Measurements from ENCODE around the gene ADAR.

ADAR gene

DNA sequence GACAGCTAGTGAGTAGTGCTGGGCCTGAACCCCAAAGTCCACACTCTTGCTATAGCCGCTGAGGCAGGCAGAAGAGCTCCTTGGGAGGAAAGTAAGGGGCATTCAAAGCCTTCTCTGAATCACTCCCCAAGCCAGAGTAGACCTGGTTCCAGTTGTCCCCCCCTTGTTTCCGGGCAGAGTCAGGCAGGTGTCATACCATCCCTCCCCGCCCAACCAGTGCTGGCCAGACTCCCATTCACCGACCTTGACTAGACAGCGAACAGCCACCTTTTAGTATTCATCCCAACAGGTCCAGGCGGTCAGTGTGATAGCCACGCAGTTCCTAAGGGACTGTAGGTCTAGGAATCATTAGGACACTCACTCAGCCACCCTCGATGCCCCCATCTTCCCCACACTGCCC lies 28.6 kb downstream of the ADAR start:
- DNase-seq = no peak

DNA sequence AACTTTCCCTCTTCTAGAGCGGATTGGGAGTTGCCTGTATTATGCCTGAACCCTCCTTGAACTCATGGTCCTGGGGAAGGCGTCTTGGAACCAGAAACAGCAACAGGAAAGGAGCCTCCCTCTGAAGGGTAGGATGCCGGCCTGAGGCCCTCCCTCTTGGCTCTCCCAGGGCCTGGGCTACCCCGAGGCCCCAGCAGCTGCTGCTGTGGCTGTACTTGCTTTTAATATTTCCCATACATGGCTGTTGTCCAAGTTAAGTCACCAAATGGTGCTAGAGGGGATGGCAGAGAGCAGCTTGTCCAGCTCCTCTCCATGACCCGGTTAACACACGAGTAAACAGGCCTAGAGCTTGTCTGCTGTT lies 29.9 kb downstream of the ADAR start:
- no peak for DNase-seq

DNA sequence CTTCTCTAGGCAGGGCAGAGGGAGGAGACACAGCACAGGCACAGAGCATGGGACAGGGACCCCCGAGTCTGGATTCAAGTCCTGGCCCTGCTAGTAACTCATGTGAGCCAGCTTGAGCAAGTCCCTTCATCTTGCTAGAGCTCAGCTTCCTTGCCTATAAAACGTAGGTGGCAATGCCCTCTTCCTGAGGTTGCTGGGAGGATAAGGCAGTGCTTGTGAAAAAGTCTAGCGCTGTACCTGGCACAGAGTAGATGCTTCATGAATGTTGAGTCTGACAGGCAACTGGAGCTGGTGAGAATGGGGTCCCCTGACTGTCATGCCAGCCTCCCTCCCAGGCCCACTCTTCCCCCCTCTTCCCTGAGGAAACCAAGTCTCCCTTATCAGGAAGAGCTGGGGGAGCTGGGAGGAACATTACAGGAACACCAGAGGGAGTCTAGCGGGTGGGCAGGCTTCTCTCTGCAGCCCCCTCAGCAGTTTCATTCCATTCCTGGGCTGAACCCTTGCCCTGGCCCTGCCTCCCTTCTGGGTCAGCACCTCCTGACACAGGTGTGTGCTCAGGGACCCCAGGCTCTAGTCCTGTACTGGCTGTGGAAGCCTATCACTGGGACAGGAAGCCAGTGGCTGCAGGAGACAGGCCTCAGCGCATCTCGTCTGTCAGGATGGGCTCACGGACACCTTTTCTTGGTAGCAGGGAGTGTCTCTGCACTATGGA lies 30.5 kb downstream of the ADAR start:
- DNase-seq = no peak

DNA sequence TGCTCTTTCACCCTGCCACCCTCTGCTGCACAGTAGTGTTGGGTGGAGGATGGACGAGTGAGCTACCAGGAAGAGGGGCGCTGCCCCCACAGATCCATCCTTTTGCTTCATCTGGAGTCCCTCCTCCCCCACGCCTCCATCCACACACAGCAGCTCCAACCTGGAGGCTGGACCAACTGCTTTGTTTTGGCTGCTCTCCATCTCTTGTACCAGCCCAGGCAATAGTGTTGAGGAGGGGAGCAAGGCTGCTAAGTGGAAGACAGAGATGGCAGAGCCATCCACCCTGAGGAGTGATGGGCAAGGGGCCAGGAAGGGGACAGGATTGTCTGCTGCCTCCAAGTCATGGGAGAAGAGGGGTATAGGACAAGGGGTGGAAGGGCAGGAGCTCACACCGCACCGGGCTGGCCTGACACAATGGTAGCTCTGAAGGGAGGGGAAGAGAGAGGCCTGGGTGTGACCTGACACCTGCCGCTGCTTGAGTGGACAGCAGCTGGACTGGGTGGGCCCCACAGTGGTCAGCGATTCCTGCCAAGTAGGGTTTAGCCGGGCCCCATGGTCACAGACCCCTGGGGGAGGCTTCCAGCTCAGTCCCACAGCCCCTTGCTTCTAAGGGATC lies 31.9 kb downstream of the ADAR start:
- no peak for DNase-seq

DNA sequence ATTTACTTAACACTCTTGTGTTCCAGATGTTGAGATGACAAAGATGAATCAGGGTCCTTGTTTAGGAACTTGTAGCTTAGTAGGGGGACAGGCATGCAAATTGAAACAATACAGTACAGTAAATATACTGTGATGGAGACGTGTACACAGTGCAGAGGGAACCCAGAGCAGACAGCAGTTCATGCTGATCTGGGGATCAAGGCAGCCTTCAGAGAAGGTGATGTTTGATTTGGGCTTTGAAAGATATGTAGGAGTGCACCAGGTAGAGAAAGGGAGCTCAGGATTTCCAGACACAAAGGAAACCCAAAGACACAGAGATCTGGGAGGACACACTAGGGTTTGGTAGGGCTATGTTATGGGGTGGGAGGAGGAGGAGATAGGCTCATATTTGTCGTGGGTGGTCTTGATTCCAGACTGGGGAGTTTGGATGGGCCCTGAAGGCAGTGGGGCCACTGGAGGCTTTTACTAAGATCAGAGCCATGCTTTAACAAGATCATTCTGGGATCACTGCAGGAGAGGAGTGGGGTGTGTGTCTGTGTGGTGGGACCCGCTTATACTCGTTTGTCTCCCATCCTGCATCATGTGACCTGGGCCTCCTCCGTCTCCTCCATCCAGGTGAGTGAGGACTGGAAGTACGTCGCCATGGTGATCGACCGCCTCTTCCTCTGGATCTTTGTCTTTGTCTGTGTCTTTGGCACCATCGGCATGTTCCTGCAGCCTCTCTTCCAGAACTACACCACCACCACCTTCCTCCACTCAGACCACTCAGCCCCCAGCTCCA lies 32.6 kb downstream of the ADAR start:
- DNase-seq = no peak

DNA sequence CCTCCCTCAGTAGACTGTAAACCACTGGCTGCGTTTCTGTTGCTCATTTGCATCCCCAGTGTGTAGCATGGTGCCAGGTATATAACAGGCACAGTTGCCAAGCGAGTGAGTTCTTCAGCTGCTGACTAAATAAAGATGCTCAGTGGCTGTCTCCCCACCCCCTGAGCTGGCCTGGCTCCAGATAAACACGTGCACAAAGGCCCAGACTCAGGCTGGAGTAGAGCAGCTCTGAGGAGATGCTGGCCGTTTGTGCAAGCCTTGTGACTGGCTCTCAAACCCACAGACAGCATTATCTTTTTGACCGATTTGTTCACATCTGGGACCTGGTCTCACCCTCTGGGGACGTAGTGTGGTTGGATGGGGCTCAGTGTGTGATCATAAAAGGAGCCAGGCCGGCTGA lies 33.3 kb downstream of the ADAR start:
- DNase-seq = no peak

DNA sequence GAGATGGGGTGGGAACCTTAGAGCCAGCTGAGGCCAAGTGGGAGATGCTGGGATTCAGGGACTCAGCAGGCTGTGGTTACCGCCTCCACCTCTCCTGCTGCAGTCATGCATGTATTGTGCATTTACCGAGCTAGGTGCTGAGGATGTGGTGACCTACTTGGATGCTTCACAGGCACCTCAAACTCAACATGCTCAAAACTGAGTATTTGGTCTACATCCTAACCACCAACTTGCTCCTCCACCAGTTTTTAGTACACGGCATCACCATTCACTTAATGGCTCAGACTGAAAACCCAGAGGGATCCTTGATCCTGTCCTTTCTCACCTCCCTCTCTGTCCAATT lies 34.8 kb downstream of the ADAR start:
- DNase-seq = no peak

DNA sequence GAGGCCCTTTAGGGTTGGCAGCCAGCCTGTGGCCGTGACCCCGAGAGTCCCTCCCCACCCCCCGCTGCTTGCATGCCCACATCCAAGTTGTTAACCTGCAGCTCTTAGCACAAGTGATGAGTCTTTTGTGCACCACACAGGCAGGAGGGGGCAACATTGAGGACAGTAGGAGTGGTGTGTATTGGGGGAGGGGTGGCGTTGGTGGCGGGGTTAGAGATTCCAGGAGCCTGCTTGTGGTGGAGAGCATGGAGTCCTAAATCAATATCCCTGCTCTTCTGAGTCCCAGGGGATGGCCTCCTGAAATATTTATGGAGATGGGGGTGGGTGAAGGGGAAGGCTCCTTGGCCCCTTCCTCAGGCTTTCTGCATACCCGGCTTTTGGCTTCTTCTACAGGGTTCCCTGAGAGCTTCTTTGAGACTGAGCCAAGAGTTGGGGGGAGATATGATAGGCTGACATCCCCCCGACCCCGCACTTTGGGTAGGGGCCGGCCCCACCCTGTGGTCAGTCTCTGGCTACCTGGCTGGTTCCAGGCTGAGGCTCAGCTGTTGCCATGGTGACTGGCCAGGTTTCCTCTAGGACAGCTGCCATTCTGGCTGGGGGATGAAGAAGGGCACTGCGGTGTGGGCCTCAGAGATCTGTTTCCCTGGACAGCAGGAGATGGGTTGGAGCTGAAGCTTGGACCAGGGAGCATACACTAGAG lies 35.4 kb downstream of the ADAR start:
- DNase-seq = no peak

DNA sequence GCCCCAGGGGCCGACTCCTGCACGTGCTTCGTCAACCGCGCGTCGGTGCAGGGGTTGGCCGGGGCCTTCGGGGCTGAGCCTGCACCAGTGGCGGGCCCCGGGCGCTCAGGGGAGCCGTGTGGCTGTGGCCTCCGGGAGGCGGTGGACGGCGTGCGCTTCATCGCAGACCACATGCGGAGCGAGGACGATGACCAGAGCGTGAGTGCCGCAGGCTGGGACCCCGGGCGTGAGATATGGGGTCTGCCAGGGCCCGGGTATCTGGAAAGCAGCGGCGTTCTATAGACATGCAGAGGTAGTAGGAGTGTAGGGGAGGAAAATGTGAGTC lies 36.1 kb downstream of the ADAR start:
- DNase-seq = no peak

DNA sequence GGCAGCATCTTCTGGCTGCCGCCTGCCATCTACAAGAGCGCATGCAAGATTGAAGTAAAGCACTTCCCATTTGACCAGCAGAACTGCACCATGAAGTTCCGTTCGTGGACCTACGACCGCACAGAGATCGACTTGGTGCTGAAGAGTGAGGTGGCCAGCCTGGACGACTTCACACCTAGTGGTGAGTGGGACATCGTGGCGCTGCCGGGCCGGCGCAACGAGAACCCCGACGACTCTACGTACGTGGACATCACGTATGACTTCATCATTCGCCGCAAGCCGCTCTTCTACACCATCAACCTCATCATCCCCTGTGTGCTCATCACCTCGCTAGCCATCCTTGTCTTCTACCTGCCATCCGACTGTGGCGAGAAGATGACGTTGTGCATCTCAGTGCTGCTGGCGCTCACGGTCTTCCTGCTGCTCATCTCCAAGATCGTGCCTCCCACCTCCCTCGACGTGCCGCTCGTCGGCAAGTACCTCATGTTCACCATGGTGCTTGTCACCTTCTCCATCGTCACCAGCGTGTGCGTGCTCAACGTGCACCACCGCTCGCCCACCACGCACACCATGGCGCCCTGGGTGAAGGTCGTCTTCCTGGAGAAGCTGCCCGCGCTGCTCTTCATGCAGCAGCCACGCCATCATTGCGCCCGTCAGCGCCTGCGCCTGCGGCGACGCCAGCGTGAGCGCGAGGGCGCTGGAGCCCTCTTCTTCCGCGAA lies 36.6 kb downstream of the ADAR start:
- no peak for DNase-seq

DNA sequence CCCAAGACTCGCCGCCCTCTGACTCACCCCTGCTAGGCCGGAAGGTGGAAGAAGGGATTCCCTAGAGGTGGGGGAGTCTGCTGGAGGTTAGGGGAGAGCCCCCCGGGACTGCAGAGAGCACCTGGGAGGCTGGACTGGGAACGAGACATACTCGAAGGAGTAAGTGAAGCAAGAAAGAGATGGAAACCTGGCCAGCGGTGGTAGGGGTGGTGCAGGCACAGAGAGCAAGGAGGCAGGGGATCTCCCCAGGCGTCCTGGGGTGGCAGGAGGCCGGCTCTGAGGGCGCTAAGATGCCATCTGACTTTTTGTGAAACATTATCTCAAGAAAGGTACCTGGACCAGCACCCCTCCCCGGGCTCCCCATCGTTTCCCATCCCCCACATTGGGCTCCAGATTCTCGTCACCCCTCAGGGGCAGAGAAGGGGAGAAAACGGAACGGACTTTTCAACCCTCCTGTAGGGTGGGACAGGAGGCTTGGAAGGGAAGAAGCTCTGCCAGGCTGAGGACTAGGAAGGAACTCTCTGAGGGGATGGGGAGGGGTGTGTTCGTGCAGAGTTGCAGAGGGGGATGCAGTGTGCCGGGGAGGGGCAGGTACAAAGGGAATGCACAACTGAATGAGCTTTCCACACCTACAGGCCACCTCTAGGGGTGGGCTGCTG lies 39.7 kb downstream of the ADAR start:
- no peak for DNase-seq

DNA sequence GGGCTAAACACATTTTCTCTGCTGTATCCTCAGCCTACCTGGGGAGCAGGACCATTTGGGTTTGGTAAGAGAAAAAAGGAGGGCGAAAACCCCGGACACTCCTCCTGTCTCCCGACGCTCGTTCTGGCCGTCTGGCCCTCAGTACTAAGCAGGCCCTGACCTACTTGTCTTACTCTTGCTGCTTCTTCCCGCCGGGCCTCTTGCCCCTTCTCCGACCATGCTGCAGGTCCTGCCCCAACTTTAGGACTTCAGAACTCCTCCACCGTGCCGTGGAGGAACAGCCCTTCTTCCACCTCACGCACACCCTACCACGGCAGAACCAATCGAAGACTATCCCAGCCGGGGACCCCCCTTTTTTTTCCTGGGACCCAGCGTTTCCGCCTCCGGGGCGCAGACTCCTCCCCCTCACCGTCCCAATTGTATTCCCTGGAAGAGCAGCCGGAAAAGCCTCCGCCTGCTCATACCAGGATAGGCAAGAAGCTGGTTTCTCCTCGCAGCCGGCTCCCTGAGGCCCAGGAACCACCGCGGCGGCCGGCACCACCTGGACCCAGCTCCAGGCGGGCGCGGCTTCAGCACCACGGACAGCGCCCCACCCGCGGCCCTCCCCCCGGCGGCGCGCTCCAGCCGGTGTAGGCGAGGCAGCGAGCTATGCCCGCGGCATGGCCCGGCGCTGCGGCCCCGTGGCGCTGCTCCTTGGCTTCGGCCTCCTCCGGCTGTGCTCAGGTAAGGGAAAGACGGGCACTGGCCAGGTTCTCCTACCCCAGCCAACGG lies 40.4 kb downstream of the ADAR start, which contains the start of gene CHRNB2:
CHRNB2 (plus strand) TSS at position 393 of the 771 bp plus-strand sequence; CDS start at position 660, 267 bp downstream.
- peak; percentile 87 for DNase-seq

DNA sequence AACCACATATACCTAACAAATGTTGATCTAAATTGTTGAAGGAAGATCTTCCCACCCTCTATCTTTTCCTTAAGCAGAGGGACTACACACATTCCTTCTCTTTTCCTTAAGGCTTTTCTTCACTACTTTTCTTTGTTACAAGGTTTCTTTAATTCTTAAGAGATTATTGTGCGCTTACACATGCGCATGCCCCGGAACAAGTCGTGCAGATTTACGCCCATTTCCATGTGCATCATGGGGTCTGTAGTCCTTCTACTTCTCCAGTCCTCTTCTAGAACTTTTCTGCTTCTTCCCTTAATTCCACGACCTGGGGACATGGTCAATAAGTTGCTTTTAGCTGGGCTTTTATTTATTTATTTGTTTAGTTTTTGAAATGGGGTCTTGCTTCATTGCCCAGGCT lies 42.1 kb downstream of the ADAR start:
- DNase-seq = no peak

DNA sequence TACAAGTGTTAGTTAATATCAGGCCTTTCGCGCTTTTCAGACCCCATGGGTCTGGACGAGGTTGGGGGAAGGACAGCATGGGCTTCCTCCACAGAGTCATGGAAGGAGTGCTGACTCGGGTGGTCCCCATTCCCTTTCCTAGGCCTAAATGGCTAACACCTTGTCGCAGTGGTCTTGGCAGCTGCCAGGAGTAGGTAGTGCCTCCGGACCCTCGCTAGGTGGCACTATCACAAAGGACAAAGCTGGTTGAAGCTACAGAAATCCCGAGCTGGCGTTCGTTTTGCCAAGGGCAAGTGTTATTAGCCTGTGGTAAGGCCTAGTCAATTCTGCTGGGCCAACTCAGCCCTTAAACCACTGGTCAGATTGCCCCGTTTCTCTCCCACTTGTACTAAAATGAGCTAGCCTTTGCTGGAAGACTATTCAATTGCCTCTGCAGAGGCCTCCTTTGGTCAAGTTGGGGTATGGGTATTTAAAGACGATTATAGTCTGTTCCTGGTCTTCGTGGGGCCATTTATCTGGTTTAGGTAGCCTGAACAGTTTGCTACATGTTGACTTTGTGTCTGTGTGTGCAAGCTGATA lies 48.4 kb downstream of the ADAR start:
- DNase-seq = peak; percentile 80

DNA sequence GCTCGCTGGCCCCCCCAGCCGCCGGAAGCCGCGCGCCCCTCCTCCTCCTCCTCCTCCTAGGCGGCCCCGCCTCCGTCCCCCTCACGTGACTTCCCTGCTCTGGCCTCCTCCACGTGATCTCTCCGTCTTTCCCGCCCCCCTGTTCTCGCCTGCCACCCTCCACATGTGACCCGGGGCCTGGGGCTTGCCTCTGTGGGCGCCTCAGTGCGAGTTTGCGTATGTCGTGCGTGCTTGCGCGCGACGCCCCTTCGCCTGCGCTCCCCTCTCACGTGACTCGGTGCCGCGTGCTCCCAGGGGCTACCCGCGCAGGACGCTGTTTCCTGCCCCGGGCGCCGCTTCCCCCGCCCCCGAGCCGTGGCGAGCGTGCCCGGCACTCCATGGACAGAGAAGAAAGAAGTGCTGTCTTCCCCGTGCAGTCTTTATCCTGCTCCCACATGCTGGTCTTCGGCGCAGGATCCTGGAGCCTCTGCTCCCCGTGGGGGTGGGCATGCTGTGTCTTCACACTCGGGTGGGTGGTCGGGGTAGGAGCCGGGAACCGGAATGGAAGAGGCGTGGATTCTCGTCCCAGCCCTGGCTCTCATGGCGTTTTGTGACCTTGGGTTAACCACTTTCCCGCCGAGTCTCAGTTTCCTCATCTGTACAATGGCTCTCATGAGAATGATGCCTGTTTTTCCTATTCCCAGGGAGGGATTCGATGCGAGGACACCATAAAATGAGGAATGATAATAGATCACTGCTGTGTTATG lies 49.1 kb downstream of the ADAR start:
- DNase-seq = peak; percentile 99

DNA sequence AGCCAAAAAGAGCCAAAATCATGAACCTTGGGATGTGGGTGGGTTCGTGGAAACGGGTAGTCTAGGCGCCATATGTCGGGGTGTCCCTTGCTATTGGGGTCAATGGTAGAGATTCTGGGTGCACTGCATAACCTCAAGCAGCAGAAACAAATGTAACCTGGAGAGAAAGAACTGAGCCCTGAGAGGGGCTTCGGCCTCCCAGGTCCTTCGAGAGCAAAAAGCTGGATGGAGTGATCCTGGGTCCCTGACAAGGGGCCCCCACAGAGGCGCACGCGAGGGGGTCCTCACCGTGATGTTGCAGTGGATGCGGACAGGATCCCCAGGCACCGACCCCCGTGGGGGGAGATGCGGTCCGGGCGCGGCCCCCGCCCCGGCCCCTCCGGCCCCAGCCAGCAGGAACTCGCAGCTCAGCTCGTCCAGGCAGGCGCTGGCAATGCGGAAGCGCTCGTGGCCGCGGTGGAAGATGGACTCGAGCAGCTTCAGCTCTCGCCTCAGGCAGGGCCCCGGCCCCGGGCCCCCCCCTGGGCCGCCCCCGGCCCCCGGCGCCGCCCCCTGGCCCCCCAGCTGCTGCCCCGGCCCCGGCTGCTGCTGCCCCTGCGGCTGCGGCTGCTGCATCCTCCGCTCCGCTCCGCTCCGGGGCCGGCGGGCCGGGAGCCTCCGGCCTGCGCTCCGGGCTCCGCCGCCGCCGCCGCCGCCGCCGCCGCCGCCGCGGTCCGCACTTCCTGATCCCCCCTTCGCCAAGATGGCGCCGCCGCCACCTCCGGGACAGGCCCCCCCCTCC lies 49.9 kb downstream of the ADAR start, which contains the start of gene UBE2Q1:
UBE2Q1 (minus strand) TSS at position 724 of the 781 bp plus-strand sequence; CDS start at position 615, 109 bp downstream.
- DNase-seq = no peak

DNA sequence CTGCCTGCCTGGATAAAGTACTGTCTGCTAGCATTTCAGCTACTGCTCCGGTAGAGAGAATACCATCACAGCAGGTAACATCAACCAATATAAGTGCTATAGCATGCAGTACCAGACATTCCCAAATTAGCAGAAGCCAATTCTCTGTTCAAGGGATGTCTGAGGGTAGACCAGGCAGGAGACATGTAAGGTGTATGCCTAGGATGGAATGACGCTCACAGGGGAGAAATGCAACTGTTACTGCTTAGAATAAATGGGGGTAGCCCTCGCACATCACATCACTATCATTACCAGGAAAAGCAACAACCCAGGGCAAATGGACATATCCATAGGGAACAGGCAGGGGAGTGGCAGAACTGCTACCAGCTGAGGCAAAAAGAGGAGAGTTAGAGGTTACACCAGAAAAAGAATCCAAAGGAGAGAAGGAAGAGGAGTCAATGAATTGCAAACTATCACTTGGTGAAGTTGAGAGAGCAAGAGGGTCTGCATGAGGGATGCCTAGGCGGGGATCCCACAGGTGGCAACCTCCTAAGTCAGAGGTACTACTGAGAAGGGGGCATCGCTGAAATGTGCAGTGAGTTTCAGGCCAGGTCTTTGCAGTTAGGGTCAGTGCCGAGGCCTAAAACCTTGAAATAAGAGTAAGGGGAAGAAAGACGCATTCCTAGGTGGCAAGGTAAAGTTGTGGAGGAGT lies 50.6 kb downstream of the ADAR start:
- no peak for DNase-seq

DNA sequence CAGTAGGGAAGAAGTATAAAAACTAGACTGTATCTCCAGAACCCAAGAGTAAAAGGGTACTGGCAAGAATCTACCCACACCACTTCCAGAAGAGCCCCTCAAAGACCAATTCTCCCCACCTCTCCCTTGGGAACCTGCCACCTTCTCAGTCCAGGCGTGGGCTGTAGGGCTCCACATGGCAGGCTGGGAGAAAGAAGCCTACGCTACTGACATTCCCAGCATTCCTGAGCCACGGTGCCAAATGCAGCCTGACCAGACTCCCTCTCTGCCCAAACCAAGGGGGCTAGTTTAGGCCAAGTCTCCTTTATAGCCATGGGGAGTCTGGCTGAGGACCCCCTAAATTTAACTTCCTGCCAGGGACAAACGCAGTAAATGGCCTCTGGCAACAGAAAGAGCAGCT lies 51.6 kb downstream of the ADAR start:
- DNase-seq = no peak

All from NCI-H2171 (cell line).